K562 (cell line): Measurements from ENCODE around the gene KIF1A. TPM values are rescaled to one million over a fixed set of nuclear protein-coding genes. Genes with fewer than 3 reads are reported as not detected.

Source experiments
- ATAC-seq: fragments of 200-7000 bp; cut with Tn5 transposase; 3 replicates; pipeline ENCODE4 v1.9.1; 2020; ENCODE audit warnings: moderate library complexity
- BruUV-seq: library from RNA; stranded (reverse); fragments of 400-500 nt; replicated peaks from 2 replicates; lab custom pipeline; 2021; lab: Mats Ljungman, UMichigan
- CTCF ChIA-PET: fragments of 300-600 bp; formaldehyde crosslinking; extraction: SDS; loops from one replicate; lab custom pipeline; 2021; ENCODE audit warnings: low intra/inter-chr PET ratio; lab: Yijun Ruan, JAX
- POLR2A ChIA-PET: fragments of 300-600, 350-650 bp; sonication (Branson Sonifier 250); formaldehyde crosslinking; extraction: SDS; loops from one replicate; lab custom pipeline; 2021; ENCODE audit warnings: antibody characterized with exemption, inconsistent platforms; lab: Yijun Ruan, JAX
- DNase-seq, 4 experiments: peaks; one replicate each; pipeline versions ENCODE4 v3.0.0 to v3.0.0-alpha.2; 2011 to 2018; ENCODE audit warnings: low spot score in 3 of 4, mixed read lengths in 3 of 4; ENCODE audit errors: extremely low read depth in 1 of 4
- FAIRE-seq: peaks from 2 replicates; lab custom pipeline; 2011; peaks lifted over from hg19 to GRCh38; lab: Jason Lieb, UNC
- H2AFZ ChIP-seq: 2 replicates; pipeline ENCODE4 v1.6.0; 2011; ENCODE audit warnings: low read depth, low read length, control low read depth, inconsistent platforms
- H3K27ac ChIP-seq: fragments of 200-600 bp; 3 replicates; pipeline ENCODE4 v1.8.0; 2011; ENCODE audit warnings: low read depth, mild to moderate bottlenecking, control low read depth, inconsistent platforms, low read length, moderate library complexity, mixed read lengths; ENCODE audit errors: extremely low read depth
- H3K27me3 ChIP-seq, 2 experiments: fragments of 300-600 bp in 1 of 2; 2 replicates in 1 of 2; 3 replicates in 1 of 2; pipeline versions ENCODE4 v1.6.0 to v1.8.0; 2011; ENCODE audit warnings: inconsistent platforms in 2 of 2, low read length in 2 of 2, mild to moderate bottlenecking in 1 of 2, mixed read lengths in 1 of 2, moderate library complexity in 1 of 2; ENCODE audit not compliant: control insufficient read depth in 2 of 2, insufficient read depth in 2 of 2
- H3K36me3 ChIP-seq: fragments of 300-600 bp; 3 replicates; pipeline ENCODE4 v1.8.0; 2011; ENCODE audit warnings: mild to moderate bottlenecking, low read length, inconsistent platforms; ENCODE audit not compliant: control insufficient read depth, insufficient read depth
- H3K4me1 ChIP-seq, 2 experiments: fragments of 200-600 bp in 1 of 2; replicated peaks in 1 of 2; 2 replicates in 1 of 2; 3 replicates in 1 of 2; pipeline versions ENCODE4 v1.5.1 to v1.8.0; 2011; ENCODE audit warnings: inconsistent platforms in 2 of 2, low read length in 2 of 2, mild to moderate bottlenecking in 1 of 2, mixed read lengths in 1 of 2, moderate library complexity in 1 of 2; ENCODE audit not compliant: control insufficient read depth in 2 of 2, insufficient read depth in 2 of 2
- H3K4me2 ChIP-seq: 2 replicates; pipeline ENCODE4 v1.6.1; 2011; ENCODE audit warnings: low read length, control low read depth, inconsistent platforms, mixed read lengths; ENCODE audit not compliant: insufficient read depth
- H3K4me3 ChIP-seq: fragments of 200-600 bp; sonication (generic), shearing (Covaris generic); 2 replicates; pipeline ENCODE4 v1.5.1; 2016; ENCODE audit warnings: control low read depth, inconsistent platforms
- H3K79me2 ChIP-seq: fragments of 200-600 bp; 3 replicates; pipeline ENCODE4 v1.8.0; 2011; ENCODE audit warnings: low read length, inconsistent platforms; ENCODE audit not compliant: control insufficient read depth, insufficient read depth
- H3K9ac ChIP-seq, 2 experiments: 2 replicates each; pipeline versions ENCODE4 v1.6.0 to v1.6.1; 2011; ENCODE audit warnings: low read depth in 2 of 2, low read length in 2 of 2, control low read depth in 1 of 2, inconsistent platforms in 1 of 2, mild to moderate bottlenecking in 1 of 2, mixed read lengths in 1 of 2; ENCODE audit not compliant: insufficient read depth in 1 of 2
- H3K9me1 ChIP-seq: one replicate; pipeline ENCODE4 v1.6.0; 2011; ENCODE audit warnings: inconsistent platforms, mild to moderate bottlenecking, low read length, moderate library complexity; ENCODE audit not compliant: control insufficient read depth, insufficient read depth
- H3K9me3 ChIP-seq: replicated peaks from 2 replicates; pipeline ENCODE4 v1.5.1; 2011; ENCODE audit warnings: low read depth, low read length, inconsistent platforms; ENCODE audit not compliant: control insufficient read depth, insufficient read depth
- H4K20me1 ChIP-seq: replicated peaks from 2 replicates; pipeline ENCODE4 v1.6.1; 2011; ENCODE audit warnings: low read length, inconsistent platforms, mixed read lengths; ENCODE audit not compliant: control insufficient read depth, insufficient read depth
- CBFA2T3 ChIP-seq: fragments of 450-650 bp; IDR thresholded peaks from 2 replicates; pipeline ENCODE4 v1.6.1; 2017
- HMGXB4 ChIP-seq: sonication (generic); formaldehyde crosslinking; IDR thresholded peaks from 2 replicates; pipeline ENCODE4 v1.8.1; 2023; ENCODE audit warnings: mild to moderate bottlenecking, missing genetic modification reagents
- LCOR ChIP-seq: sonication (generic); formaldehyde crosslinking; IDR thresholded peaks from 2 replicates; pipeline ENCODE4 v1.8.0; 2022; ENCODE audit warnings: mild to moderate bottlenecking, missing genetic modification reagents
- NRF1 ChIP-seq, 2 experiments: fragments of 450-650 bp; IDR thresholded peaks in 1 of 2; conservative IDR thresholded peaks in 1 of 2; 2 replicates each; pipeline ENCODE4 v1.6.1; 2014; ENCODE audit warnings: mild to moderate bottlenecking in 2 of 2
- POLR2AphosphoS5 ChIP-seq: IDR thresholded peaks from 2 replicates; pipeline ENCODE4 v1.6.1; 2011; ENCODE audit warnings: mild to moderate bottlenecking, low read depth, low read length, moderate library complexity; ENCODE audit not compliant: control insufficient read depth, insufficient read depth
- RAD51 ChIP-seq: fragments of 450-650 bp; IDR thresholded peaks from 2 replicates; pipeline ENCODE4 v1.7.1; 2016; ENCODE audit warnings: low read depth, mild to moderate bottlenecking, borderline replicate concordance
- SMARCE1 ChIP-seq: fragments of 450-650 bp; IDR thresholded peaks from 2 replicates; pipeline ENCODE4 v1.7.1; 2016; ENCODE audit warnings: mild to moderate bottlenecking
- ZBTB33 ChIP-seq: sonication (generic); formaldehyde crosslinking; IDR thresholded peaks from 2 replicates; pipeline ENCODE4 v1.8.1; 2023; ENCODE audit warnings: mild to moderate bottlenecking, missing genetic modification reagents
- ZNF407 ChIP-seq: fragments of 450-650 bp; IDR thresholded peaks from 2 replicates; pipeline ENCODE4 v1.6.1; 2016; ENCODE audit warnings: low read depth
- ZSCAN32 ChIP-seq: fragments of 450-650 bp; formaldehyde crosslinking; IDR thresholded peaks from 2 replicates; pipeline ENCODE4 v1.4.0; 2020; ENCODE audit warnings: mild to moderate bottlenecking, moderate library complexity
- WGBS: fragments of 100-300 bp; shearing (Covaris generic); methylation state at CpG from one replicate; pipeline ENCODE4 v1.1.6; 2016; ENCODE audit warnings: low coverage, mixed read lengths; ENCODE audit not compliant: insufficient coverage; ENCODE audit errors: missing lambda C conversion rate; 5-methylcytosine and 5-hydroxymethylcytosine counted together
- in situ Hi-C: fragments of 300-500 bp; cut with MboI; formaldehyde crosslinking; loops from 4 replicates; pipeline ENCODE4 v1.15.0; 2018; ENCODE audit warnings: inconsistent platforms, mixed read lengths
- intact Hi-C: fragments of 100-400 bp; cut with micrococcal nuclease; formaldehyde crosslinking; loops from 2 replicates; pipeline ENCODE4 v1.14.2; 2022
- polyA plus RNA-seq, 8 experiments: library from polyadenylated mRNA; depleted of rRNA in 4 of 8; stranded (reverse) in 5 of 8; unstranded in 3 of 8; fragments of >200 nt; fragmentation: Nextera tagmentation in 2 of 8; fragmentation: Illumina TruSeq in 1 of 8; extraction: Ambion mirVana in 2 of 8; extraction: Trizol in 1 of 8; gene quantifications; 2 replicates each; pipeline versions ENCODE4 v1.2.1 to v1.2.3, GENCODE V29; 2011 to 2014; ENCODE audit warnings: inconsistent platforms in 1 of 8, missing spikeins in 1 of 8
- total RNA-seq, 7 experiments: library from RNA; depleted of rRNA in 6 of 7; stranded (reverse); fragments of >200 nt in 6 of 7; fragmentation: Illumina TruSeq in 2 of 7; extraction: Trizol in 2 of 7; gene quantifications; 2 replicates each; pipeline versions ENCODE4 v1.2.1 to v1.2.3, GENCODE V29; 2011 to 2021; ENCODE audit warnings: low replicate concordance in 1 of 7

KIF1A gene
- total and polyA plus RNA-seq, 9 of the 15 experiments (the other 6 are each of a cell fraction or from before 2014, with no cell fraction given): 0.07 to 1.4 (median 0.45) TPM; not detected in 2

- Histone ChIP-seq H3K27ac (no peak within 1 kb of the TSS), H2AFZ (no peak within 1 kb of the TSS)
- 0% methylated on average over 12 of the region's 21 CpGs for WGBS
- TF ChIP-seq SMARCE1: no peak
- TF ChIP-seq HMGXB4: no peak
- no peak for TF ChIP-seq POLR2AphosphoS5
- TF ChIP-seq ZNF407: no peak
- TF ChIP-seq NRF1 (conservative IDR thresholded peaks at IDR 0.05 in 1 of 2, IDR thresholded peaks at IDR 0.05 in 1 of 2): no peak
- no peak for TF ChIP-seq CBFA2T3
- no peak for TF ChIP-seq LCOR (CRISPR knock-in tag)
- no peak for TF ChIP-seq RAD51
- TF ChIP-seq ZBTB33 (CRISPR knock-in tag): no peak
- TF ChIP-seq ZSCAN32: no peak
Observed at GRCh38 chr2:240868286-240869108, 48.5 kb upstream of the KIF1A start, which contains the start of gene AGXT. AGXT (plus strand) TSS chr2:240868824; CDS start chr2:240868866, 42 bp downstream.

More at GRCh38 chr2:240868286-240869108, 48.5 kb upstream of the KIF1A start, which contains the start of gene AGXT:
- no peak for DNase-seq
- ATAC-seq: no peak
- no peaks in the 10 kb centered on the region for H3K36me3 ChIP-seq
- POLR2A ChIA-PET: no interaction called here
- CTCF ChIA-PET: no interaction called here
- in situ Hi-C loops (no loop called here), intact Hi-C loops (no loop called here)
- no peaks in the 10 kb centered on the region for H3K79me2 ChIP-seq
- no peak within 1 kb of the TSS for H3K4me3 ChIP-seq
- peaks cover 3 to 22% of the 10 kb centered on the region in 2 experiments; a peak in 3 of 5 replicates for H3K27me3 ChIP-seq
- H3K9me3 ChIP-seq: no peaks in the 10 kb centered on the region
- H3K4me1 ChIP-seq: no peaks in the 10 kb centered on the region; a peak in 1 of 5 replicates
- no peak within 1 kb of the TSS for H3K9ac ChIP-seq
- H3K4me2 ChIP-seq: no peak within 1 kb of the TSS
- no peak for FAIRE-seq
- H4K20me1 ChIP-seq: no peaks in the 10 kb centered on the region
- no TSS peak for BruUV-seq
- H3K9me1 ChIP-seq: no peaks in the 10 kb centered on the region
